ENCODE results near the gene GOLGA2.

The GOLGA2 gene

DNA sequence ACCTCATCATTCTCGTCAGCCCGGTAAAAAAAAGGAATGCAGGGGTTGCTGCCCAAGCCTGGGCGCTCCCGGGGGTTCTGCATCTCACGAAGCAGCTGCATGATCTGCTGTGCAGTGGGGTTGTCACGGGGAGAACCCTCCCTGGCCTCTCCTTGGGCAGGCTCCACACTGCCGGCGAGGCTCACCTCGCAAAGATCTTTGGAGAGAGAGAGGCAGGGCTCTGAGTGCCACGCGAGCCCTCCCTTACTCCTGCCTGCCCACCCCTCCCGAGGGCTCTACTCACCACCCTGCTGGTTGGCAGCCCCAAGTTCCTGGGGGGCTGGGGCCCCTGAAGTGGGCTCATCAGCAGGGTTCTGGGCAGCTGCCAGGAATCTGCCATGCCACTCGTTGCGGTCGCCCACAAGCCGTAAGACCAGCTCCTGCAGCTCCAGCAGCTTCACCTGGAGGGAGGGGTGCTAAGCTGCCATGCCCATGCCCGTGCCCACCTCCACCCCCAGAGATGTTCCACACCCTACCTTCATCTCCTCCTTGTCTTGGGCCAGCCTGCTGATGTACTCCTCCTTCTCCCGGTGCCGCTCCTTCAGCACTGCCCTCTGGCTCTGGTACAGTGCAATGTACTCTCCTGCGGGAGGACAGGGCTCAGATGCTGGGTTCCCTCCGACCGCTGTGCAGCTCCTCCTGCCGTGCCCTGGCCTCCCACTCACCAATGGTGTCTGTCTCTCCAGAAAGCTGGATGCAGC lies 18.6 kb downstream of the GOLGA2 start:
- no peak for DNase-seq

DNA sequence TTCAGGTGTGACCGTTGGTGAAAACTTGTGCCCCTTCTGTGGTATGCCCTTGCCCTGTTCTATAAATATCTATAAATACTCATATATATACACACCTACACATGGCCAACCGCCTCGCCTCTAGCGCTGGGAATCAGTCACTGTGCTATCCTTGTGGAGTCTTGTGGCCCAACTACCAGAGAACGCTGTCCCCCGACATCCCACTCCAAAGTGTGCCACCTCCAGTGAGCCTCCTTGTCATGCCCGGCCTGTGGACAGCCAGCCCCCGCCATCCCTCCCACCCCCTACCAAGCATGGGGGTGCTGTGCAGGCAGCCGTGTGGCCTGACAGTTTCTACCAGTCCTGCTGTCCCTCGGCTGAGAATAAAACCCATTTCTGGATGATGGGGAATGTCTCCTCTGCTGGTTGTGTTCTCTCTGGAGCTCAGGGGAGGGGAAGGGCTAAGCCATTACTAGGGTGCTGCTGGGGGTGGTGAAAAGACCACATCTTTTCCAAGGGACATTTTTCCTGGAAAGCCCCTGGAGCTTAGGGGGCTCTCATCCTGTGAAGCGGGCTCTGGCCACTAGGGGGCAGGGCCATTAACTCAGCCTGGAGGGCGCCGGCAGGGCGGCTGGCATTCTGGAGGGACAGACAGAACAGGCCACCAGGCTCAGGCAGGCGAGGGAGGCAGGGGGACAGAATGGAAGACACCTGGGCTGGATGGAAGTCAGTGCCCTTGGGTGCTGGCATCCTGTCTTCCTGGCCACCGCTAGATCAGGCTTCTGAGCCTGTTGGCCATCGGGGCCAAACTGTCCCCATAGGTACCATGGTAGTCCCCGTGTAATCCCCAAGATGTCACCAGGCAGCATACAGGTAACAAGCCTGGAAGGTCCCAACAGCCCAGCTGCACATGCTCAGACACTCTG lies 20.7 kb downstream of the GOLGA2 start:
- DNase-seq, result peak; percentile 12

DNA sequence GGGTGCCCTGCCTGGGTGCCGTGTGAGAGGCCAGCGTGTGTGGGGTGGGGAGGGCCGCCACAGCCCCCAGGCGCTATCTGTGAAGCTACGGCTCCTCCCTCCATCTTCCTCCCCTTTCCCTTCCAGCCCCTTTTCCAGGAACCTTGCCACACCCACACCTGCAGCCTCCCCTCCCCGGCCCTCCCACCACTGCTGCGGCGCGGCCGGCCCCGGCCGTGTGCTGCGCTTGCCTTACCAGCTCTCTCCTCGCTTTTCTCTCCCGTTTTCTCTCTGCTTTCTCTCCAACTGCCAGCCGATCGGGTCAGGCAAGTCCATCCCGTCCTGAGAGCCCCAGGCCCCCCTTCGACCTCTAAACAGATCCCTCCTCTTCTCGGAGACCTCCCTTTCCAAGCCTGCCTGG lies 21.4 kb downstream of the GOLGA2 start:
- DNase-seq, result no peak

DNA sequence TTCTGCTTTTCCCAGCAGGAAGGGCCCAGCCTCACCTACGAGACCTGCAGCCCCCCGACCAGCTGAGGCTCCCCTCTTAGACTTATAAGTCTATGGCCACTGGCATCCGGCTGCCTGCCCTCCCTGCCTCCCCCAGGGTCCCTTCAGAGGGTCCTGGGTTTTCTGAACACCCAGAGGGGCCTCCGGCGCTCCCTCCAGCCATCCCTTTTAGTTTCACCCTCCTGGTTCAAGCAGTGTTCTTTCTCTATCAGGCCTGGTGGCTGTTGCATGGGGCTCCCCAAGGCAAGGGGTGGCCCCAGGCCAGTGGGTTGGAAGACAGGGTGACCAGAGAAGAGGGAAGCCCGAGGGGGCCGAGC lies 21.8 kb downstream of the GOLGA2 start:
- DNase-seq, result no peak

DNA sequence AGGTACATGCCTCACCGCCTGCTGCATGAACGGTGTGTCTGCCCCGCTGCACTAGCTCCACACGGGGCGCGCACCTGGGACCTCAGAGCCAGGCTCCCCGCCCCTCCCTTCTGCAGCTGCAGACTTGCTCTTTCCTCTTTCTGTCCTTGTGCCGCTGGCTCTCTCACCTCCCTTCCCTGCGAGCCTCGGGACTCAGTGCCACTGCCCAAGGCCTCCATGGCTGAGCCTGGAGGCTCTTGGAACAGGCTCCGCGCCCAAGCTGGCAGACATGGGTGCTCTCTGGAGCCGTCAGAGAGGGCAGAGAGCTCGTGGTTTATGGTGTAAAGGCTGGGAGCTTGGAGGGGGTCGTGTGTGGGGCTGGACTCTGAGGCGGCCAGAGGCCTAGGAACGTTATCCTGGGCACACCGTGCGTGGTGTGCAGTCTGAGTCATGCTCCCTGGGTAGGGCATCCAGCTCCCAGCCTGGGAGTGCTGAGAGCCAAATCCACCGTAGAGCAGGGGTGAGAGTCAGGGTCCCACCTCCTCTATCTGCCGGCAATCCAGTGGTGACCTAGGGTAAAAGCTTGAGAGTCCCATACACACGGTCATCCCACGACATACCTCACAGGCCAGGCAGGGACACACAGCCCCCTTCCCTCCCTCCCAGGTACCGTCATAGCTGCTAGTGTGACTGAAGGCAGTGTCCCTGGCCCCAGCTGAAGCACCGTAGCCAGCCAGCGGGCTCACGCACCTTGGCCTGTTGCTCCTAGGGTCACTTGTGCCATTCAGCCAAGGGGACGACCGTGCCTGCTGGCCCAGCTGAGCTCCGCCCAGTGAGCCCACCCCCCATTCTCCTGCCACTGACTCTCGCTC lies 22.4 kb downstream of the GOLGA2 start:
- DNase-seq, result no peak

DNA sequence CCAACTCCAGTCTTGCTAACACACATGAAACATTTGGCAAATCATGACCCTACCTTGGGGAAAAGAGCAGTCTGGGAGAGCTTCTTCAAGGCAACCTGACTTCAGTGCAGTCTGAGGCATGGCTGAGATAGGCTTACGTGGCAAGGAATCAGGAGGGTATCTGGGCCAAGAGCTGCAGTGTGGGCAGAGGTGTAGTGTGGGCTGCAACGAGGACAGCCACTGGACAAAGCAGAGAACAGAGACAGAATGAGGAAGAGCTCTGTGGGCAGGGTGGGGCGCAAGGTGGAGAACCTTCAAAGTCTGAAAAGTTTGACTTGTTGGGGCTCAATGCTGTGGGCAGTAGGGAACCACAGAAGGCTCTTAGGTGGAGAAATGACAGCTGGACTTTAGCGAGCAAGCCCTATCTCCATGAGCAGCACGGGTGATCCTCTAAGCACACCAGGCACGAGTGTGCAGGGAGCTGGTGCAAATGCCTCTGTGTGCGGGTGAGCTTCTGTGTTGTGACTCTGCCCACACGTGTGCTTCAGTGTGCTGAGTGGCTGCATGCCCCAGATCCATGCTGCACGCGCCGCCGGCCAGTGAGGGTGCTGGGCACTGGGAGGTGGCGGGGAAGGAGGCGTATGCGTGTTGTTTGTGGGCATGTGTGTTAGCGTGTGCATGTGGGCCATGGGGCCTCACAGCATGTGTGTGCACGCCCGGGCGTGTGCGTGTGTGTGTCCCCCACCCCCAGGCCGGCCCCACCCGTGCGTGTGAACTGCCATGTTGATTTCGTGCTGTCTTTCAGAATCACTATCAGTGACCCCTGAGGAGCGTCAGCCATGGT lies 23.3 kb downstream of the GOLGA2 start:
- DNase-seq, result no peak

DNA sequence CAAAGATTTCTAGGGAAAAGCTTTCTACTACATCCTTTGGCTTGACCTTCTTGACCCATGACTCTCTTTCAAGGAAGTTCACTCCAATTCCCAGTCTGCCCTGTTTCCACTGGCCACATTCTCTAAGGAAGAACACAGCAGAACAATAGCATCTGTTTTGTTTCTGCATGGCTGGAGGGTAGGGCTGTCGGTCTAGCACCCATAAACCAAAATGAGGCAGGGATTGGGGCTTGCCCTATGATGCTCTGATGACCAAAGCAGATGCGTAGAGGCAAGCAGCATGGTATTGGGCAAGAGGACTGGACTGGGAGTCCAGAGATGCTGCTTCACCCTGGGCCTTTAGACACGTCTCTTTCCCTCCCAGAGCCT lies 24.1 kb downstream of the GOLGA2 start:
- DNase-seq, result no peak

DNA sequence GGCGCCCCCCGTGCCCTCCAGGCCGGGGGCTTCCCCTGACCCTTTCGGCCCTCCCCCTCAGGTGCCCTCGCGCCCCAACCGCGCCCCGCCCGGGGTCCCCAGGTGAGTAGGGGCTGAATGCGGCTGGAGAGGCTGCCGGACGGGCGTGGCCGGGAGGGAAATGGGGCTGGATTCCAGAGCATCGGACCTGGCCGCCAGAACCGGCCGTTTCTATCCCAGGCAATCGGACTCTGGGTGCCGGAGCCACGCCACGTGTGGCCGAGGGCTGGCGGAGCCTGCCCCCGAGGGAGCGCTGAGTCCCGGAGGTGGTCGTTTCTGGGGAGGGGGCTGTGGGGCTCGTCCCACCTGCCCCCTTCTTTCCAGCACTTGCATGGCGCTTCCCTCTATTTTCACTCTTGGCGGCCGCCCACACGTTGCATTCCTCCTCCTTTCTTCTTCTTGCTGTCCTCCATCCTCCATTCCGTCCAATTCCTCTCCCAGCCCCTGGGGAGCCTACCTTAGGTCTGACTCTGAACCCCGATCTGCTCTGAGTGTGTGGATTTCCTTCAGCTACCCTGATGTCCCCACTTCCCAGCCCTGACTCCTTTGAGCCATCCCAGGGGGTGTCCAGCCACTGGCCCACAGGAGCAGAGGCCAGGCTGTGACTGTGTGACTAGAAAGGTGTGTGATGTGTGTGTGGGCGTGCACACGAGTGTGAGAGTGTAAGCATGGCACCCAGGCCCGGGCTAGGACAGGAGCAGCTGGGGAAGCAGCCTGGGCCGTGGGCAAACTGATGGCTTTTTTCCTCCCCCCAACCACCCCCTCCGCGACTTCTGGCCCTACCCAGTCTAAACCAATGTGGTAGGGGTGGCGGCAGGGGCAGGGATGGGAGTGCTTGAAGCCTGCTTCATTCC lies 24.7 kb downstream of the GOLGA2 start:
- DNase-seq, result no peak

DNA sequence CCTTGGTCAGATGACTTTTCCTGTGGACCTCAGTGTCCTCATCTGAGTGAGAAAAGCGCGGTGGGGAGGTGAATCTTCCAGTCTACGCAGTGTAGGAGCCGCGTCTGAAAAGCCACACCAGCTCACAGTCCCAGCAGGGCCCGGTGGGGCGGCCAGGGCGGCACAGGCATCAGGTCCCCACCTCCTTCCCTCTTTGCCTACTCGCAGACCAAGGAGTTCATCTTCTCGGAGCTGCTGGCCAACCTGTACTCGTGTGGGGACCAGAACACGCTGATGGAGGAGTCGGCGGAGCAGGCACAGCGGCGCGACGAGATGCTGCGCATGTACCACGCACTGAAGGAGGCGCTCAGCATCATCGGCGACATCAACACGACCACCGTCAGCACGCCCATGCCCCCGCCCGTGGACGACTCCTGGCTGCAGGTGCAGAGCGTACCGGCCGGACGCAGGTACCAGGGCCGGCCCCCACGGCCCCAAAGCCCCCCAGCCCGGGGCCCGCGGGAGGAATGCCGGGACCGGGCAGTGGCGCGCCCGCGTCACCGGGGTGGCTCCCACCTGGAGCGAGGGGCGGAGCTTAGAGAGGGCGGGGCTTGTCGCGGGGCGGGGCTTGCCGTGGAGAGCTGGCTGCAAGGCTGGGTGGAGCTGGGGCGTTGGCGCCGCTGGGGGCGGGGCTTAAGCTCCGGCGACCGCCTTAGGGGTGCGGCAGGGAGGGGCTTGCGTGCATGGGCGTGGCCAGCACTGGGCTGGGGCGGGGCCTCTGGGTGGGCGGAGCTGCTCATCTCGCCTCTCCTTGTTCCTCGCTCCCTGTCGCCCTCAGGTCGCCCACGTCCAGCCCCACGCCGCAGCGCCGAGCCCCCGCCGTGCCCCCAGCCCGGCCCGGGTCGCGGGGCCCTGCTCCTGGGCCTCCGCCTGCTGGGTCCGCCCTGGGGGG lies 25.6 kb downstream of the GOLGA2 start:
- no peak for DNase-seq

DNA sequence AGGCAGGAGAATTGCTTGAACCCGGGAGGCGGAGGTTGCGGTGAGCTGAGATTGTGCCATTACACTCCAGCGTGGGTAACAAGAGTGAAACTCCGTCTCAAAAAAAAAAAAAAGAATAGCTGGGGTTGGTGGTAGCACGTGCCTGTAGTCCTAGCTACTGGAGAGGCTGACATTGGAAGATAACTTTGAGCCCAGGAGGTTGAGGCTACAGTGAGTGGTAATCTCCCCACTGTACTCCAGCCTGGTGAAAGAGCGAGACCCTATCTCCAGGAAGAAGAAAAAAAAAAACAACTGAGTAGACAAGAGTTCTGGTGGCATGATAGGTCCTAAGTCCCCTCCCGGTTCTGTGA lies 26.3 kb downstream of the GOLGA2 start:
- DNase-seq, result no peak

DNA sequence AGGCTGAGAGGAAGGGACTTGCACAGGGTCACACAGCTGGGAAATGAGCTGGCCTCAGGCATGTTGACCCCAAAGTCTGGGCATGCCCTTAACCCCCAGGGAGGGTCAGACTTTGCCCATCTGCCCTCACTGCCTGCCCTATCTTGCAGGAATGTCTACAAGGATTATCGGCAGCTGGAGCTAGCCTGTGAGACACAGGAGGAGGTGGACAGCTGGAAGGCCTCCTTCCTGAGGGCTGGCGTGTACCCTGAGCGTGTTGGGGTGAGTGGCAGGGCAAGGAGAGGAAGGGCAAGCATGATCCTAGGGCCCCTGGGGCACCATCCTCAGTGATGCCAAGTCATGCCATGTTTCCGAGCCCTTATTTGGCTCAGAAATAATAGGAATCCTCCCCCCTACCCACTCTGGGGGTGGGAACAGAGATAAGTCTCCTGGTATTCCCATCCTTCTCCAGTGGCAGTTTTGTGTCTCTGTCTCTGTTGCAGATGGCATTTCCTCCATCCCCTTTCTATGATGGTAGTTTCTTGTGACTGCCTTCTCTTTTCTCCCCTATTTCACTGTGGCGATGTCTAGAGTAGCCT lies 28.5 kb downstream of the GOLGA2 start:
- no peak for DNase-seq

DNA sequence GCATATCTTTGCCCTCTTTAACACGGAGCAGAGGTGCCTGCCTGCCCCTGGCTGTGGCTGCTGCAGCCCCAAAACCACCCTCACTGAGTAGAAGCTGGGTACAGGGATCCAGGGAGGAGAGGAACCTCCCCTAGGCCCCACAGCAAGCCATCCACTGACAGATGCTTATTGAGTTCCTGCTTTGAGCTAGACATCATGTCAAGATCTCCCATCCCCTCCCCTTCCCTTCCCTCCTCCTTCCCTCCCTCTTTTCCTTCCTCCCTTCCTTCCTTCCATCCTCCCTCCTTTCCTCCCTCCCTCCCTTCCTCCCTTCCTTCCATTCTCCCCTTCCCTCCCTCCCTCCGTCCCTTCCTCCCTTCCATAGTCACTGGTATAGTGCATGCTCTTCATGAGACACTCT lies 29.3 kb downstream of the GOLGA2 start:
- no peak for DNase-seq

DNA sequence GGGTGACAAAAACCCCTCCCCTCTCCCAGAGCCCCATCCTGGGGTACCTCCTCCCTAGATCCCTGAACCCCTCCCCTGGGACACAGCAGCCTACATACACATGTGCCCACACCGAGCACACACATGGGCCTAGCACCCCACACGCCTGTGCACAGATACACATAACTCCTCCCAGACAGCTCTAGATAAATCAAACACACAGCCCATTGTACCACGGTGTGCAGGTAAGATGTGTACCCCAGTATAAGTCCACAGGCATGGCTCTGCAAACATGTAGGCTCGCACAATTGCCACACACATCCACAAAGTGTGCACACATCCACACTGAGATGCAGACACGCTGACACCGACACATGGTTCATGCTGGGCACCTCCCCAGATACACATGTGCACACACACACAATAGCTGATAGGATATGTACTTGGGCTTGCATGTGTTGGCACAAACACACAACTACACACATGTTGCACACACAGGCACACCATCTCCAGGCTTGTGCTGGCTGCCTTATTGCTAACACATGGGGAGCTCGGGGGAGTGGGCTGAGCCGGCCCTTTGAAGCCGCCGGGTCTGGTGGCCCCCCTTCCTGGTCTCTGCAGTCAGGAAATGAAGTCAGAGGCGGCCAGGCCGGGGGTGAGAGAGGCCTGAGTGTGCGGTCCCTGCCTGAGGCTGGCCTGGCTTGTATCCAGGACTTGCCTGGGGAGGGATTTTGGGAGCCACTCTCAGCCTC lies 30.2 kb downstream of the GOLGA2 start:
- DNase-seq, result no peak

DNA sequence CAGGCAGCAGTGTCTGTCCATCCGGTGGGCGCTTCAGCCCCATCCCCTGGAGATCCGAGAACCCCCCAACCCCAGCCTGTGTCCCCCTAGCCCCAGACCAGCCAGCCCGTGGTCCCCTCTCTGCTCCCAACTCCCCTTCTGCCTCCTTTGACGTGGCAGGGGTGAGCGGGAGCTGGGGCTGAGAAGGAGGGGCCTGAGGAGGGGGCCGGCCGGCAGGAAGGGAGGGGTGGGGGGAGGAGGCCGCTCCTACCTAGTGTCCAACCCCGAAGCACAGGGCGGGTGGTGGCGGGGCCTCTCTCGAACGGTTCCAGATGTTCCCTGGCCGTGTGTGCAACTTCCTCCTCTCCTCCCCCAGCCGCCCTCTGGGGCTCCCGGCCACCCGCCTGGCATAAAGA lies 31.0 kb downstream of the GOLGA2 start:
- peak; percentile 12 for DNase-seq

DNA sequence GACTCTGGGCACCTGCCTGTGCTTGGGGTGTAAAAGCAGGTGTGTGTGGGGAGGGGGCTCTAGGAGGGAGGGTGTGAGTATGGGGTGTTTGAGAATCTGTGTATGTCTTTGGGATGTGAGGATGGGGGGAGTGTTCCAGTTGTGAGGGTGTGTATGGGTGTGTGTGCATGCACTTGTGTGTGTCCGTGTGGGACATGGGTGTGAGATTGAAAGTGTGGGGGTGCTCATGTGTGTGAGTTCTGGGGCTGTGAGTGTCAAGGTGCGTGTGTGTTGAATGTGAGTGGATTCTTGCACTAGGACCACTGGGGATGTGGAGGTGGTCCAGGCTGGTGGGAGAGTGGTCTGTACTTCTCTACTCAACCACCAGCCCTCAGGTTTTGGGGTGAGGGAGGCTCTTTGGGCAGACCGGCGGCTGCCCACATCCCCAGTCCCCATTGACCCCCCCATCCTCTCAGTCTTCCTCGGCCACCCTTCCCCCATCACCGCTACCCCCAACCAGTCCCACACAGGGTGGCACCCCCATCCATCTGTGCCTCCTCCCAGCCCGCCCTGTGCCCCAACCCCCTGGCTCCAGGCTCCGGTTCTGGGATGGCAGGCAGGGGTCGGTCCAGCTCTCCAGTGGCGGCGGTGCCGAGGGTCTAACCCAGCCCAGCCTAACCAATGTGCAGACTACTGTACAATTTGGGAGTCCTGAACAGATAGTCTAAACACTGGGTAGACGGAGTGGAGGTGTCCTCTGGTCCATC lies 31.5 kb downstream of the GOLGA2 start:
- DNase-seq, result no peak

DNA sequence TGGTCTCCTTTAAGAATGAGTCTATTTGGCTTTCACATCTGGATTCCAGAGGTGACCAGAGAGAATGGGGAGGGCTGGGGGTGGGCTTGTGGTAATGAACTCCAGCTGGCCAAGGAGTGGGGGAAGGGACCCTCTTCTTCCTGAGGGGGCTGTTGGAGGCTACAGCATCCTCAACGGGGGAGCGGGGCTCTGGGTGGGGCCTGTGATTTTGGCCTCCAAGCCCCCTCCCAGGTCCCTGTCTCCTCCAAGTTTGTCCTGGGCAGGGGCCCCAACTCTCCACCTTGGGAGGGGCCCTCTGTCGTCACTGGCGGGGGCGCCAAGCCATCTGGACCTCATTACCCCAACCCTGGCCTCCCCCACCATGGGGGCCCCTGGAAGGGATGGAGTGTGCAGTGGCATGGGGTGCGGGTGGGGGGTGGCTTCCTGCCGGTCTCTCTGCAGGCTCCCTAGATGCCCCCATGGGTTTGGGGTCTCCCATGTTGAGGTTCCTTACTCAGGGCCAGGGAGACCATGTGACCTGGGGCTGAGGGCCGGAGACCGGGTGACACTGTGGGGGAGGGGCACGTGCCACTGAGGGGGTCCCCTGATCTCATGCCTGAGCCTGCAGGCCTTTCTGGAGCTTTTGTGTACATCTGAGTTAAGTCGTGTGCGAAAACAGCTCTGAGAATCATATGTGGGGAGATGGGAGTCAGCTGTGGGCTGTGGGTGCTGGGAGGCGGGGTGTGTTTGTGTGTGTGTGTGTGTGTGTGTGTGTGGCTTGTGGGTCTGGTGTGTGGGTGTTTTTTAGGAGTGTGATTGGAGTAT lies 32.4 kb downstream of the GOLGA2 start:
- DNase-seq, result no peak

DNA sequence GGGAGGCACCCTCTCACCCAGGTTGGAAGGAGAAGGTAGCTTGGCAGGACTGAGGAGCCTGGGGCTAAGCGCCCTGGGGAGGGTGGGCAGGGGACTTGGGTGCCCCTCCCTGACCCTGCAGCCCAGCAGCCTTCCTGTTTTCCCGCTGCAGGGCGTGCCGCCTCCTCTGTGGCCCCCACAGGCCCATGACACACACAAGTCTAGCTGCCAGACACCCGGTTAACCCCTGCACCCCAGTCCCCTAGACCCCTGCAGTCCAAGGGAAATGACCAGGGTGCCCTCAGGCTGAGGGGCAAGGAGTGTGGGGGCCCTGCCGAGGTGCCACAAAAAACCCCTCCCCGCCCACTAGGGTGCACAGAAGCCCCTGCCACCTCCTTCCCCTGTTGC lies 33.0 kb downstream of the GOLGA2 start:
- DNase-seq, result no peak

DNA sequence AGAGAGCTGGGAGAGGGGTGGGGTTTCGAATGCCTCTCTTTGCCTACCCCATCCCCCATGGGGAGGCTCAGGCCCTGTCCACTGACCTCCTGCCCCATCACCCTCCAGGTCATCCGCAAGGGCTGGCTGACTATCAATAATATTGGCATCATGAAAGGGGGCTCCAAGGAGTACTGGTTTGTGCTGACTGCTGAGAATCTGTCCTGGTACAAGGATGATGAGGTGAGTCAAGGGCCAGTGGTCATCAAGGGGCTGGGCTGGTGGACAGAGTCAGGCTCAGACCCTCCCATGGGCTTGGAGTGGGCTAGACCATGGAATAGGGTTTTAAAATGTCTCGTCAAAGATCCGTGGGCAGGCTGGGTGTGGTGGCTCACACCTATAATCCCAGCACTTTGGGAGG lies 33.7 kb downstream of the GOLGA2 start:
- no peak for DNase-seq

Measured in midbrain (tissue), 1 donor.